ENCODE data around the gene GRWD1.

The GRWD1 gene

GRCh38 chr19:48476176-48476575 lies 30.4 kb downstream of the GRWD1 start:
- no peaks in the 10 kb centered on the region for H3K4me1 ChIP-seq (ENCODE audit: low read depth, poor library complexity, severe bottlenecking)
- TF ChIP-seq CTCF (conservative IDR thresholded peaks at IDR 0.05; ENCODE audit: low read depth, low read length), result no peak
- no peaks in the 10 kb centered on the region for H3K27me3 ChIP-seq (ENCODE audit: insufficient read depth, low read depth)
- no peak overlapping the region for H2AFZ ChIP-seq (ENCODE audit: low read depth)
- H4K20me1 ChIP-seq (ENCODE audit: insufficient read depth), result no peaks in the 10 kb centered on the region
- H3K9ac ChIP-seq, result no peak overlapping the region
- H3K36me3 ChIP-seq (ENCODE audit: insufficient read depth), result no peaks in the 10 kb centered on the region; the same call in 1 of the 2 replicates
- H3K27ac ChIP-seq, result no peak overlapping the region
- H3K79me2 ChIP-seq (ENCODE audit: insufficient read depth, low read depth), result no peaks in the 10 kb centered on the region
- no peak overlapping the region for H3K4me2 ChIP-seq
- H3K4me3 ChIP-seq (IDR thresholded peaks at IDR 0.05; ENCODE audit: insufficient read depth, low read depth, low read length), result no peak overlapping the region

GRCh38 chr19:48477067-48477685 lies 31.4 kb downstream of the GRWD1 start:
- H3K4me3 ChIP-seq (IDR thresholded peaks at IDR 0.05; ENCODE audit: insufficient read depth, low read depth, low read length), result no peak overlapping the region
- no peak overlapping the region for H3K9ac ChIP-seq
- no peaks in the 10 kb centered on the region; the same call in 1 of the 2 replicates for H3K36me3 ChIP-seq (ENCODE audit: insufficient read depth)
- no peak overlapping the region for H2AFZ ChIP-seq (ENCODE audit: low read depth)
- no peak overlapping the region for H3K27ac ChIP-seq
- H3K27me3 ChIP-seq (ENCODE audit: insufficient read depth, low read depth), result no peaks in the 10 kb centered on the region
- no peaks in the 10 kb centered on the region for H4K20me1 ChIP-seq (ENCODE audit: insufficient read depth)
- peaks cover 3% of the 10 kb centered on the region for H3K4me1 ChIP-seq (ENCODE audit: low read depth, poor library complexity, severe bottlenecking)
- TF ChIP-seq CTCF (conservative IDR thresholded peaks at IDR 0.05; ENCODE audit: low read depth, low read length), result no peak
- H3K4me2 ChIP-seq, result no peak overlapping the region
- no peaks in the 10 kb centered on the region for H3K79me2 ChIP-seq (ENCODE audit: insufficient read depth, low read depth)

GRCh38 chr19:48477698-48478338 lies 32.0 kb downstream of the GRWD1 start:
- Histone ChIP-seq H2AFZ (ENCODE audit: low read depth) (no peak overlapping the region), H4K20me1 (ENCODE audit: insufficient read depth) (no peaks in the 10 kb centered on the region), H3K9ac (no peak overlapping the region), H3K36me3 (ENCODE audit: insufficient read depth) (no peaks in the 10 kb centered on the region; the same call in 1 of the 2 replicates), H3K4me1 (ENCODE audit: low read depth, poor library complexity, severe bottlenecking) (peaks cover 3% of the 10 kb centered on the region), H3K4me3 (IDR thresholded peaks at IDR 0.05; ENCODE audit: insufficient read depth, low read depth, low read length) (no peak overlapping the region), H3K79me2 (ENCODE audit: insufficient read depth, low read depth) (no peaks in the 10 kb centered on the region), H3K27me3 (ENCODE audit: insufficient read depth, low read depth) (no peaks in the 10 kb centered on the region), H3K4me2 (no peak overlapping the region), H3K27ac (no peak overlapping the region)
- TF ChIP-seq CTCF (conservative IDR thresholded peaks at IDR 0.05; ENCODE audit: low read depth, low read length), result no peak

- H3K36me3 ChIP-seq (ENCODE audit: insufficient read depth), result no peaks in the 10 kb centered on the region; the same call in 1 of the 2 replicates
- no peak overlapping the region for H2AFZ ChIP-seq (ENCODE audit: low read depth)
Observed at GRCh38 chr19:48478339-48479256, 32.8 kb downstream of the GRWD1 start.

More at GRCh38 chr19:48478339-48479256, 32.8 kb downstream of the GRWD1 start:
- Histone ChIP-seq H3K4me2 (no peak overlapping the region), H3K79me2 (ENCODE audit: insufficient read depth, low read depth) (no peaks in the 10 kb centered on the region), H3K27ac (no peak overlapping the region), H3K27me3 (ENCODE audit: insufficient read depth, low read depth) (no peaks in the 10 kb centered on the region), H3K9ac (no peak overlapping the region), H4K20me1 (ENCODE audit: insufficient read depth) (no peaks in the 10 kb centered on the region), H3K4me1 (ENCODE audit: low read depth, poor library complexity, severe bottlenecking) (peaks cover 3% of the 10 kb centered on the region), H3K4me3 (IDR thresholded peaks at IDR 0.05; ENCODE audit: insufficient read depth, low read depth, low read length) (no peak overlapping the region)
- no peak for TF ChIP-seq CTCF (conservative IDR thresholded peaks at IDR 0.05; ENCODE audit: low read depth, low read length)

All from KMS-11 (cell line).